SK-N-SH treated with all-trans-retinoic acid at 6 μM for 48 hours (cell line): Measurements from ENCODE around the gene TMEM238.
A peak's percentile ranks its signal among the peaks of the same experiment; 100 is the strongest.

Experiments
- ATAC-seq: fragments of 200-7000 bp; cut with Tn5 transposase; 3 replicates; pipeline ENCODE4 v1.9.1; 2020; ENCODE audit warnings: mild to moderate bottlenecking, moderate library complexity
- BACH2 ChIP-seq: fragments of 250-450 bp; sonication (Bioruptor Pico); IDR thresholded peaks from 2 replicates; pipeline ENCODE4 v1.9.0; 2021; ENCODE audit warnings: mild to moderate bottlenecking, borderline replicate concordance
- CSDC2 ChIP-seq: fragments of 250-450 bp; sonication (Bioruptor Pico); IDR thresholded peaks from 2 replicates; pipeline ENCODE4 v1.5.0; 2020; ENCODE audit warnings: mild to moderate bottlenecking, moderate library complexity
- ESRRG ChIP-seq: fragments of 250-450 bp; sonication (Bioruptor Pico); IDR thresholded peaks from 2 replicates; pipeline ENCODE4 v1.6.1; 2021; ENCODE audit warnings: mild to moderate bottlenecking
- GLIS3 ChIP-seq: fragments of 250-450 bp; sonication (Bioruptor Pico); IDR thresholded peaks from 2 replicates; pipeline ENCODE4 v1.5.0; 2020; ENCODE audit warnings: mild to moderate bottlenecking, moderate library complexity
- OSR1 ChIP-seq: fragments of 250-450 bp; sonication (Bioruptor Pico); IDR thresholded peaks from 2 replicates; pipeline ENCODE4 v1.8.0; 2022; ENCODE audit warnings: moderate library complexity, mild to moderate bottlenecking, inconsistent platforms
- PPARA ChIP-seq: fragments of 250-450 bp; sonication (Bioruptor Pico); IDR thresholded peaks from 2 replicates; pipeline ENCODE4 v1.5.0; 2020; ENCODE audit warnings: mild to moderate bottlenecking, borderline replicate concordance
- SNAI2 ChIP-seq: fragments of 250-450 bp; sonication (Bioruptor Pico); IDR thresholded peaks from 2 replicates; pipeline ENCODE4 v1.5.0; 2020; ENCODE audit warnings: mild to moderate bottlenecking, moderate library complexity
- TCF4 ChIP-seq: fragments of 250-450 bp; sonication (Bioruptor Pico); IDR thresholded peaks from 2 replicates; pipeline ENCODE4 v1.8.0; 2021; ENCODE audit warnings: mild to moderate bottlenecking, moderate library complexity, borderline replicate concordance
- TOX ChIP-seq: fragments of 250-450 bp; sonication (Bioruptor Pico); IDR thresholded peaks from 2 replicates; pipeline ENCODE4 v1.8.0; 2021; ENCODE audit warnings: mild to moderate bottlenecking, moderate library complexity, borderline replicate concordance
- ZC3H10 ChIP-seq: fragments of 250-450 bp; sonication (Bioruptor Pico); IDR thresholded peaks from 2 replicates; pipeline ENCODE4 v1.5.1; 2021; ENCODE audit warnings: mild to moderate bottlenecking, moderate library complexity
- ZFP3 ChIP-seq: fragments of 250-450 bp; sonication (Bioruptor Pico); IDR thresholded peaks from 2 replicates; pipeline ENCODE4 v1.5.0; 2020; ENCODE audit warnings: mild to moderate bottlenecking, moderate library complexity
- ZFP30 ChIP-seq: fragments of 450-650 bp; formaldehyde crosslinking; IDR thresholded peaks from 2 replicates; pipeline ENCODE4 v1.5.0; 2022; ENCODE audit warnings: mild to moderate bottlenecking, moderate library complexity
- ZNF70 ChIP-seq: fragments of 450-650 bp; formaldehyde crosslinking; IDR thresholded peaks from 2 replicates; pipeline ENCODE4 v1.5.0; 2020; ENCODE audit warnings: mild to moderate bottlenecking, moderate library complexity
- ZNF8 ChIP-seq: fragments of 450-650 bp; formaldehyde crosslinking; IDR thresholded peaks from 2 replicates; pipeline ENCODE4 v1.5.0; 2020; ENCODE audit warnings: mild to moderate bottlenecking, moderate library complexity
- TF ChIP-seq, protein P1 (sequence below): fragments of 250-450 bp; sonication (Bioruptor Pico); IDR thresholded peaks from 2 replicates; pipeline ENCODE4 v1.8.0; 2020; ENCODE audit warnings: mild to moderate bottlenecking, moderate library complexity, borderline replicate concordance
- TF ChIP-seq, protein P2 (sequence below): fragments of 250-450 bp; sonication (Bioruptor Pico); IDR thresholded peaks from 2 replicates; pipeline ENCODE4 v1.8.0; 2021; ENCODE audit warnings: low read depth, mild to moderate bottlenecking, moderate library complexity, borderline replicate concordance
- TF ChIP-seq, protein P3 (sequence below): fragments of 250-450 bp; sonication (Bioruptor Pico); IDR thresholded peaks from 2 replicates; pipeline ENCODE4 v1.5.1; 2020; ENCODE audit warnings: low read depth, mild to moderate bottlenecking, moderate library complexity
- TF ChIP-seq, protein P4 (sequence below): fragments of 250-450 bp; sonication (Bioruptor Pico); IDR thresholded peaks from 2 replicates; pipeline ENCODE4 v1.5.0; 2020; ENCODE audit warnings: mild to moderate bottlenecking, moderate library complexity

The TMEM238 gene

DNA sequence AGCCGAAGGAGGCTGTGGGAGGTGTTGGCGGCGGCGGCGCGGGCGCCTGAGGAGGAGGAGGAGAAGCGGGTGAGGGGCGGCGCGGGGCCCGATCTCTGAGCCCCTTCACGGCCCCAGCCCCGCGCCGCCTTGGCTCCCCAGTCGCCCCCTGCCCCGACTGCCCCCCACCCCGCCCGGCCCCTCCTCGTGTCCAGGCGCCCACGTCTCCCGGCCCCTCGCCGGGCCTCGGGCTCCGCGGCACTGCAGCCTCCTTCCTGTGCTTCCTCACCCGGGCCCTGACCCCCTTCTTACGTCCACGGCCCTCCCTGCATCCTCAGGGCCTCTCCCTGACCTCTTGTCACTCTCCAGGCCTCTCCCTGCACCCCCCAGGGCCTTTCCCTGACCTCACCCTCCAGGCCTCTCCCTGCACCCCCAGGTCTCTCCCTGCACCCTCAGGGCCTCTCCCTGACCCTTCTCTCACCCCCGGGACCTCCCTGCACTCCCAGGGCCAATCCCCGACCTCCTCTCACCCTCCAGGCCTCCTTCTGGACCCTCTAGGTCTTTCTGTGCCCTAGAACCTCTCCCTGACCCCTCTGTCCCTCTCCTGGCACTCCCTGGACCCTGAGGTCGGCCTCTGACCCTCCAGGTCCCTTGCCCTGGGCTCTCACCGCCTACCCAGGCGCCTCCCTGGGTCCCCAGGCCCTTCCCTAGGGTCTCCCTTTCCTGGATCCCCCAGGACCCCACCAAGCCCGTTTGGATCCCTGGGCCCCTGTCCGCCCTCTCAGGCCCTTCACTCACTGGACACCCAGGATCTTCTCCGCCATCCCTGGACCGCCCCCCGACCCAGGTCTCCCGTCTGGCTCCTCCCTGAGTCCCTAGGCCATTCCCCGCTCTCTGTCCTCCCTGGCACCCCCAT is 44.0 kb downstream of the TMEM238 start:
- TF ChIP-seq ZFP3 (CRISPR knock-in tag) = no peak
- no peak for TF ChIP-seq OSR1 (CRISPR knock-in tag)
- no peak for TF ChIP-seq TOX (CRISPR knock-in tag)
- no peak for TF ChIP-seq GLIS3
- ATAC-seq = no peak

DNA sequence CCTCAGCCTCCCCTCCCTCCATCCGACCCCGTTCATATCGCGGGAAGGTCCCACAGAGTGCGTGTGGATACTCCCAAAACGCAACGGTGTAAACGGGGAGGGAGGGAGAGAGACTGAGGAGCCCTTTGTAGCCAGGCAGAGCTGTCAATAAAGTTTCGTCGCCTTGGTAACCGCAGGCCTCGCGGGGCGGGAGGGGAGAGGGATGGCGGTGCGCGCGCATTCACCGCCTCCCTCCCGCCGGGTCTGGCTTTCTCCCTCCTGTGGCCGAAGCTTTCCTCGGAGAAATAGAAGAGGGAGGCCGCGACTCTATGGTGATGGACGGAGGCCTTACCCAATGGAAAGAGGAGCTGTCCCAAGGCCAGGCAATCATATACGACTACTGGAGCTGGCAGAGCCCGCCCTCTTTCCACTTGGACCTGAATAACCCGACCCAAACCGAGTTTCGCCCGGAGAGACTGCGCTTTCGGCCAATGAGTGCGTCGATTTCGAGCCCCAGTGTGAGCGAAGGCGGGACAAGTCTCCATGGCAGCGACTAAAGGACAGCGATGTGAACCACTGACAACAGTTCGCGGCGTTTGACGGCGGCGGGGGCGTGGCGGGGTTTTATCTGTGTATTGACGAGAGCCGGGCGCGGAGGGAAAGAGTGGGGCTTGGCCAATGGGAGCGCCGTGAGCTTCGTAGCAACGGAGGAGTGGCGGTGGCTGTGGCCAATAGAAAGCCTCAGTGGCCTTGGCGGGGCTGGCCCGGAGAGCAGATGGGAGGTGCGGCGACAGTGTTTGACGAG is 44.8 kb downstream of the TMEM238 start, which contains the start of gene KMT5C:
KMT5C (plus strand) TSS at position 772 of the 784 bp plus-strand sequence. CDS start 2,061 bp downstream, outside the sequence.
- no peak for TF ChIP-seq ZFP3 (CRISPR knock-in tag)
- peak; percentile 92 for ATAC-seq

DNA sequence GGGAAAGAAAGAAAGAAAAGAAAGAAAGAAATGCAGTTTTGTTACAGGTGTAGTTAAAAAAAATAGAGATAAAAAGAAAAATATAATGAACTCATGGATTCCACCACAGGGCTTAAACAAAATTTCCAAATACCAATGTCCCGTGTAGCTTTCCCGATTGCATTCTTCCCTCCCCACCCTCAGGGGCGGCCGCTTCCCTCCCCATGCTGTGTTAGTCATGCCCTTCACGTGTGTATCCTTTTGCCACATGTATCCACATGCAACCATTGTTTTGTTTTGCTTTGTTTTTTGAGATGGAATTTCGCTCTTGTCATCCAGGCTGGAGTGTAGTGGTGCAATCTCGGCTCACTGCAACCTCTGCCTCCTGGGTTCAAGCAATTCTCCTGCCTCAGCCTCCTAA is 48.0 kb downstream of the TMEM238 start:
- TF ChIP-seq PPARA (CRISPR knock-in tag) = no peak
- no peak for TF ChIP-seq BACH2
- no peak for TF ChIP-seq ESRRG (CRISPR knock-in tag)
- TF ChIP-seq, protein P1, sequence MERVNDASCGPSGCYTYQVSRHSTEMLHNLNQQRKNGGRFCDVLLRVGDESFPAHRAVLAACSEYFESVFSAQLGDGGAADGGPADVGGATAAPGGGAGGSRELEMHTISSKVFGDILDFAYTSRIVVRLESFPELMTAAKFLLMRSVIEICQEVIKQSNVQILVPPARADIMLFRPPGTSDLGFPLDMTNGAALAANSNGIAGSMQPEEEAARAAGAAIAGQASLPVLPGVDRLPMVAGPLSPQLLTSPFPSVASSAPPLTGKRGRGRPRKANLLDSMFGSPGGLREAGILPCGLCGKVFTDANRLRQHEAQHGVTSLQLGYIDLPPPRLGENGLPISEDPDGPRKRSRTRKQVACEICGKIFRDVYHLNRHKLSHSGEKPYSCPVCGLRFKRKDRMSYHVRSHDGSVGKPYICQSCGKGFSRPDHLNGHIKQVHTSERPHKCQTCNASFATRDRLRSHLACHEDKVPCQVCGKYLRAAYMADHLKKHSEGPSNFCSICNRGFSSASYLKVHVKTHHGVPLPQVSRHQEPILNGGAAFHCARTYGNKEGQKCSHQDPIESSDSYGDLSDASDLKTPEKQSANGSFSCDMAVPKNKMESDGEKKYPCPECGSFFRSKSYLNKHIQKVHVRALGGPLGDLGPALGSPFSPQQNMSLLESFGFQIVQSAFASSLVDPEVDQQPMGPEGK = no peak
- no peak for TF ChIP-seq CSDC2
- TF ChIP-seq ZFP30 (CRISPR knock-in tag) = no peak
- TF ChIP-seq, protein P2, sequence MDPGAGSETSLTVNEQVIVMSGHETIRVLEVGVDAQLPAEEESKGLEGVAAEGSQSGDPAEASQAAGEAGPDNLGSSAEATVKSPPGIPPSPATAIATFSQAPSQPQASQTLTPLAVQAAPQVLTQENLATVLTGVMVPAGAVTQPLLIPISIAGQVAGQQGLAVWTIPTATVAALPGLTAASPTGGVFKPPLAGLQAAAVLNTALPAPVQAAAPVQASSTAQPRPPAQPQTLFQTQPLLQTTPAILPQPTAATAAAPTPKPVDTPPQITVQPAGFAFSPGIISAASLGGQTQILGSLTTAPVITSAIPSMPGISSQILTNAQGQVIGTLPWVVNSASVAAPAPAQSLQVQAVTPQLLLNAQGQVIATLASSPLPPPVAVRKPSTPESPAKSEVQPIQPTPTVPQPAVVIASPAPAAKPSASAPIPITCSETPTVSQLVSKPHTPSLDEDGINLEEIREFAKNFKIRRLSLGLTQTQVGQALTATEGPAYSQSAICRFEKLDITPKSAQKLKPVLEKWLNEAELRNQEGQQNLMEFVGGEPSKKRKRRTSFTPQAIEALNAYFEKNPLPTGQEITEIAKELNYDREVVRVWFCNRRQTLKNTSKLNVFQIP (CRISPR knock-in tag) = no peak
- no peak for TF ChIP-seq ZNF8 (CRISPR knock-in tag)
- no peak for TF ChIP-seq SNAI2 (CRISPR knock-in tag)
- no peak for TF ChIP-seq ZNF70
- no peak for TF ChIP-seq GLIS3
- TF ChIP-seq, protein P3, sequence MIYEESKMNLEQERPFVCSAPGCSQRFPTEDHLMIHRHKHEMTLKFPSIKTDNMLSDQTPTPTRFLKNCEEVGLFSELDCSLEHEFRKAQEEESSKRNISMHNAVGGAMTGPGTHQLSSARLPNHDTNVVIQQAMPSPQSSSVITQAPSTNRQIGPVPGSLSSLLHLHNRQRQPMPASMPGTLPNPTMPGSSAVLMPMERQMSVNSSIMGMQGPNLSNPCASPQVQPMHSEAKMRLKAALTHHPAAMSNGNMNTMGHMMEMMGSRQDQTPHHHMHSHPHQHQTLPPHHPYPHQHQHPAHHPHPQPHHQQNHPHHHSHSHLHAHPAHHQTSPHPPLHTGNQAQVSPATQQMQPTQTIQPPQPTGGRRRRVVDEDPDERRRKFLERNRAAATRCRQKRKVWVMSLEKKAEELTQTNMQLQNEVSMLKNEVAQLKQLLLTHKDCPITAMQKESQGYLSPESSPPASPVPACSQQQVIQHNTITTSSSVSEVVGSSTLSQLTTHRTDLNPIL (CRISPR knock-in tag) = no peak
- TF ChIP-seq, protein P4, sequence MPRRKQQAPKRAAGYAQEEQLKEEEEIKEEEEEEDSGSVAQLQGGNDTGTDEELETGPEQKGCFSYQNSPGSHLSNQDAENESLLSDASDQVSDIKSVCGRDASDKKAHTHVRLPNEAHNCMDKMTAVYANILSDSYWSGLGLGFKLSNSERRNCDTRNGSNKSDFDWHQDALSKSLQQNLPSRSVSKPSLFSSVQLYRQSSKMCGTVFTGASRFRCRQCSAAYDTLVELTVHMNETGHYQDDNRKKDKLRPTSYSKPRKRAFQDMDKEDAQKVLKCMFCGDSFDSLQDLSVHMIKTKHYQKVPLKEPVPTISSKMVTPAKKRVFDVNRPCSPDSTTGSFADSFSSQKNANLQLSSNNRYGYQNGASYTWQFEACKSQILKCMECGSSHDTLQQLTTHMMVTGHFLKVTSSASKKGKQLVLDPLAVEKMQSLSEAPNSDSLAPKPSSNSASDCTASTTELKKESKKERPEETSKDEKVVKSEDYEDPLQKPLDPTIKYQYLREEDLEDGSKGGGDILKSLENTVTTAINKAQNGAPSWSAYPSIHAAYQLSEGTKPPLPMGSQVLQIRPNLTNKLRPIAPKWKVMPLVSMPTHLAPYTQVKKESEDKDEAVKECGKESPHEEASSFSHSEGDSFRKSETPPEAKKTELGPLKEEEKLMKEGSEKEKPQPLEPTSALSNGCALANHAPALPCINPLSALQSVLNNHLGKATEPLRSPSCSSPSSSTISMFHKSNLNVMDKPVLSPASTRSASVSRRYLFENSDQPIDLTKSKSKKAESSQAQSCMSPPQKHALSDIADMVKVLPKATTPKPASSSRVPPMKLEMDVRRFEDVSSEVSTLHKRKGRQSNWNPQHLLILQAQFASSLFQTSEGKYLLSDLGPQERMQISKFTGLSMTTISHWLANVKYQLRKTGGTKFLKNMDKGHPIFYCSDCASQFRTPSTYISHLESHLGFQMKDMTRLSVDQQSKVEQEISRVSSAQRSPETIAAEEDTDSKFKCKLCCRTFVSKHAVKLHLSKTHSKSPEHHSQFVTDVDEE (CRISPR knock-in tag) = no peak
- TF ChIP-seq OSR1 (CRISPR knock-in tag) = no peak
- TF ChIP-seq TCF4 (CRISPR knock-in tag) = no peak
- no peak for TF ChIP-seq TOX (CRISPR knock-in tag)
- TF ChIP-seq, all 23 proteins: peak for 0
- no peak for ATAC-seq

DNA sequence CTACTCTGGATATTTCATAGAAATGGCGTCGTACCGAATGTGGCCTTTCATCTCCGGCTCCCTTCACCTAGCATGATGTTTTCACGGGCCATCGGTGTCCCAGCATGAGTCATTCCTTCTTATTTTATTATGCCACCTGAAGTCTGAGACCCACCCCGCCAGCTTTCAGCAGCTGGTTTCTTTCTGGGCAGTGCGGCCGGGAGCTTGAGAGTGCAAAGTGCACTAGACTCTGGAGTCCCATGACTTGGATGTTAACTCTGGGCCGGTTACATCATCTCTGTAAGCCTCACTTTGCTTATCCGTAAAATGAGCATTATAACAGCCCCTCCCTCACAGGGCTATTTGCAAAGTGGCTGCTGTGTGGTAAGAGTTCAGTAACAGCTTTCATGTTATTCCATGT is 50.2 kb downstream of the TMEM238 start:
- TF ChIP-seq ESRRG (CRISPR knock-in tag) = no peak
- no peak for TF ChIP-seq ZNF8 (CRISPR knock-in tag)
- no peak for TF ChIP-seq CSDC2
- no peak for TF ChIP-seq ZFP30 (CRISPR knock-in tag)
- no peak for TF ChIP-seq ZC3H10 (CRISPR knock-in tag)
- no peak for TF ChIP-seq ZNF70
- ATAC-seq = no peak

DNA sequence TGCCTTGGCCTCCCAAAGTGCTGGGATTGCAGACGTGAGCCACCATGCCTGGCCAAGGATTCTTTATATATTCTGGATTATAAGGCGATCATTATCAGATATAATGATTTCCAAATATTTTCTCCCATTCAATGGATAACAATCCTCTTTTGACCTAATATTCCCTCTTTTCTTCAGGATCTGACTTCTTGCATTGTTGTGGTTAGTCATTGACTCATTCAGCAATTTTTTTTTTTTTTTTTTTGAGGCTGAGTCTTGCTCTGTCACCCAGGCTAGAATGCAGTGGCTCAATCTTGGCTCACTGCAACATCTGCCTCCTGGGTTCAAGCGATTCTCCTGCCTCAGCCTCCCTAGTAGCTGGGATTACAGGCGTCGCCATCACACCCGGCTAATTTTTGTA is 54.3 kb downstream of the TMEM238 start:
- peak; percentile 61 for ATAC-seq
